CD4-positive, alpha-beta T cell treated with Interleukin-1 beta for 1 hour (primary cell): ENCODE data around the gene NYAP1.
A peak's percentile ranks its signal among the peaks of the same experiment; 100 is the strongest.
"Not testable (repeated sequence)": the region's sequence is repeated elsewhere in the genome, so short reads cannot be mapped to it uniquely, and the experiment has no call there.

ENCODE experiments used
- DNase-seq, 2 donors: peaks; one replicate each; pipeline ENCODE4 v3.0.0-alpha.2; 2020 to 2022

NYAP1 gene

DNA sequence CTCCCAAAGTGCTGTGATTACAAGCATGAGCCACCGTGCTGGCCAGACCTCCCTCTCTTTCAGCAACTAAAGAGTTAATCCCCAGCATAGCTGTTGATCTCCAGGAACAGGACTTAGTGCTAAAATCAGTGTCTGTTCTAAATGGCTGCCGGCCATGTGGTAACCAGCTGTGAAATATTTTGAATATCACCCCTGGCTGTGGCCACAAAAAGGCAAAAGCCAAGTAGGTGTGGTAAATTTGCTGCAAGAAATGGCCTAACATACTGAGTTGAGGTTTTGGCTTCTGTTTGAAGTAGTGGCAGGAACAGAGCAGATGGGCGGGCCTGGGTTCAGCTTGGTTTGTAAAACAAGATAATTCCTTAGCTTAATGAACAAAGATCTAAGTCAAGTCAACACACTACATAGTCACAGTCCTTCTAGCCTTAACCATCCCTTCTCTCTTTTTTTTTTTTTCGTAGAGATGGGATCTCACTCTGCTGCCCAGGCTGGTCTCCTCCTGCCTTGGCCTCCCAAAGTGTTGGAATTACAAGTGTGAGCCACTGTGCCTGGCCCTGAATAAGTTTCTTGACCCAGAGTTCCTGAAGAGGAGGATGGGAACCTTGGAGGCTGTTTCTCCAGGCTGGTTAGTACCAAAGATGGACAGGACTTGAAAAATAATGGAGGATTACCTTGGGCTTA is 32.5 kb downstream of the NYAP1 start:
- DNase-seq: peak; percentile 48 to 72

DNA sequence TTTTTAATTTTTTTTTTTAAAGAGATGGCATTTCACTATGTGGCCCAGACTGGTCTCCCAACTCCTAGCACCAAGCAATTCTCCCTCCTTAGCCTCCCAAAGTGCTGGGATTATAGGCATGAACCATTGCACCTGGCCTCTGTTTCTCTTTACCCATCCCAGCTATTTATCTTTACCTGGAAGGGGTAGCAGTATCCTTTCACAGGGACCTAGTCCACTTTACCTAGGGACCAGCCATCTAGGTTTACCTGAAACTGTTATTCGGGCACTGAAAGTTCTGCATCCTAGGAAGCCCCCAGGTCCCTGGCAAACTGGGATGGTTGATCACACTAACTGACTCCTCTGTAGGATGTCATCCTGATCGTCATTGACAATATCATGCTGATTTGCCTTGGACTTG is 33.6 kb downstream of the NYAP1 start:
- no peak for DNase-seq

DNA sequence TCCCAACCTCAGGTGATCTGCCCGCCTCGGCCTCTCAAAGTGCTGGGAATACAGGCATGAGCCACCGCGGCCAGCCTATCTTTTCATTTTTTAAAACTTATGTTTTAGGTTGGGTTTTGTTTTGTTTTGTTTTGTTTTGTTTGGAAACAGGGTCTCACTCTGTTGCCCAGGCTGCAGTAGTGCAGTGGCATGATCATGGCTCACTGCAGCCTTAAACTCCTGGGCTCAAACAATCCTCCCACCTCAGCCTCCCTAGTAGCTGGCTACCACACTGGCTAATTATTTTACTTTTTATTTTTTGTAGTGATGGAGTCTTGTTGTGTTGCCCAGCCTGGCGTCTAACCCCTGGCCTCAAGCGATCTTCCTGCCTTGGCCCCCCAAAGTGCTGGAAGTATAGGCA is 35.9 kb downstream of the NYAP1 start:
- DNase-seq: no peak

DNA sequence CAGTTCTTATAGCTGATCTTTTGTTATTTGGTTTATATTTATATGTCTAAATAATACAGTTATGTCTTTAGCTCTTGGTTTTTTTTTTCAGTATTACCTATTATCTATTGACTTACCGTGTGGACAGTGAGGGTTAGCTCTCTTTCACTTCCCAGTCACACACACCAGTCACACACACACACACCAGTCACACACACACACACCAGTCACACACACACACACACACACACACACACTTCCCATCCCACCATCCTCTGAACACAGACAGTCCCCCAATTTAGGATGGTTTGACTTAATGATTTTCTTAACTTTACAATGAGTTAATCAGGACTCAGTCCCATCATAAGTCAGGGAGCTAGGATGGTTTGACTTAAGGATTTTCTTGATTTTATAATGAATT is 36.4 kb downstream of the NYAP1 start:
- no peak for DNase-seq

DNA sequence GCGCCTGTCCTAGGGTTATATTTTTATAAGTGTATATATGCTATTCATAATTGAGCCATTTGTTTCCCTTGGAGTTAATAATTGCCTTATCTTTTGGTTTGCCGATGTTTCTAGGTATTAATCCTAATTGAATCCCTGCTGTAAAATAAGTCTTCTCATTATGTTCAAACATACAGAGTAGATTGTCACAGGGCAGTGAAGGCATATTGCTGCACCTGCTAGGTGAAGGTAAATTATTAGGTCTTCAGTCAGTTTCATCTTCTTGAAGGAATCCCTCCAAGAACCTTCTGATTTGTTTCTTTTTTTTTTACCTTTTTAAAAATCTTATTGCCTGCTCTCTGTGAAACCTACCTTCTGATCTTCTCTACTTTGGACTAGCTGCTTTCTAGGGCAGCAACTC is 37.3 kb downstream of the NYAP1 start:
- DNase-seq: no peak

GRCh38 chr7:100521909-100522593 is 38.3 kb downstream of the NYAP1 start:
- peak in 1 of 2 donors; percentile 7 for DNase-seq

DNA sequence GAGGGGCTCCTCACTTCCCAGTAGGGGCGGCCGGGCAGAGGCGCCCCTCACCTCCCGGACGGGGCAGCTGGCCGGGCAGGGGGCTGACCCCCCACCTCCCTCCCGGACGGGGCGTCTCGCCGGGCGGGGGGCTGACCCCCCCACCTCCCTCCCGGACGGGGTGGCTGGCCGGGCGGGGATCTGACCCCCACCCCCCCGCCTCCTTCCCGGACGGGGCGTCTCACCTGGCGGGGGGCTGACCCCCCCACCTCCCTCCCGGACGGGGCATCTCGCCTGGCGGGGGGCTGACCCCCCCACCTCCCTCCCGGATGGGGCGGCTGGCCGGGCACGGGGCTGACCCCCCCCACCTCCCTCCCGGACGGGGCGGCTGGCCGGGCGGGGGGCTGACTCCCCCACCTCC is 39.5 kb downstream of the NYAP1 start:
- DNase-seq: not testable (repeated sequence)

DNA sequence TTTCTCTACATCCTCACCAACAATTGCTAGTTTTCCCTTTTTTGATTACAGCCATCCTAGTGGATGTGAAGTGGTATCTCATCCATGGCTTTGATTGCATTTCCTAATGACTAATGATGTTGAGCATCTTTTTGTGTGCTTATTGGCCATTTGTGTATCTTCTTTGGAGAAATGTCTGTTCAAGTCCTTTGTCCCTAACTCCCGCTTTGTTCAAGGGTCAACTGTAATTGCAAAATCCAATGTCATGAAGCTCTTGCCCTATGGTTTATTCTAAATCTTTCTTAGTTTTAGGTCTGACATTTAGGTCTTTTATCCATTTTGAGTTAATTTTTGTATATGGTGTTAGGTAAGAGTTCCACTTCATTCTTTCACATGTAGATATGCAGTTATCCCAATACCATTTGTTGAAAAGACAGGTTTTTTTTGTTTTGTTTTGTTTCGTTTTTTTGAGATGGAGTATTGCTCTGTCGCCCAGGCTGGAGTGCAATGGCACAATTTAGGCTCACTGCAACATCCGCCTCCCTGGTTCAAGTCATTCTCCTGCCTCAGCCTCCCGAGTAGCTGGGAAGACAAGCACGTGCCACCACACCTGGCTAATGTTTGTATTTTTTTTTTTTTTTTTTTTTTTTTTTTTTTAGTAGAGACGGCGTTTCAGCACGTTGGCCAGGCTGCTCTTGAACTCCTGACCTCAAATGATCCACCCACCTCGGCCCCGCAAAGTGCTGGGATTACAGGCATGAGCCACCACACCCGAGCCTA is 44.6 kb downstream of the NYAP1 start:
- DNase-seq: not testable (repeated sequence)

DNA sequence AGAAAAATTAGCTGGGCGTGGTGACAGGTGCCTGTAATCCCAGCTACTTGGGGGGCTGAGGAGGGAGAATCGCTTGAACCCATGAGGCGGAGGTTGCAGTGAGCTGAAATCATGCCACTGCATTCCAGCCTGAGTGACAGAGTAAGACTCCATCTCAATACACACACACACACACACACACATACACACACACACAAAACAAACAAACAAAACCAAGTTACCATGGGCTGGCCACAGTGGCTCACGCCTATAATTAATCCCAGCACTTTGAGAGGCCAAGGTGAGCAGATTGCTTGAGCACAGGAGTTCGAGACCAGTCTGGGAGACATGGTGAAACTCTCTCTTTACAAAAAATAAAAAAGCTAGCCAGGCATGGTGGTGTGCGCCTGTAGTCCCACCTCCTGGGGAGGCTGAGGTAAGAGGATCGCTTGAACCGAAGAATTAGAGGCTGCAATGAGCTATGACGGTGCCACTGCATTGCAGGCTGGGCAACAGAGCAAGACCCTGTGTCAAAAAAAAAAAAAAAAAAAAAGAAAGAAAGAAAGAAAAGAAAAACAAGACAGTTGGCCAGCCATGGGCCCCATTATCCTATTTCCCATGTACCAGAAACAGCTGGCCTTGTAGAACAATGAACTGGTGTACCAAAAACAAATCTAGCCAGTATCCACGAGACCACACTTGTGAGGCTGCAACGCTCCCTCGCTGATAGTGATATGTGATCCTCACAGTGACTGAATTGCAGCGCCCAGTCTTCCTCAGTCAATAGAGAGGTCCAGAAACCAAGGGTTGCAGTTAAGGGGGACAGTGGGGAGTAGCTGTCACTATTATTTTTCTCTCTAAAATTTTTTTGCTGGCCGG is 48.7 kb downstream of the NYAP1 start:
- DNase-seq: no peak

DNA sequence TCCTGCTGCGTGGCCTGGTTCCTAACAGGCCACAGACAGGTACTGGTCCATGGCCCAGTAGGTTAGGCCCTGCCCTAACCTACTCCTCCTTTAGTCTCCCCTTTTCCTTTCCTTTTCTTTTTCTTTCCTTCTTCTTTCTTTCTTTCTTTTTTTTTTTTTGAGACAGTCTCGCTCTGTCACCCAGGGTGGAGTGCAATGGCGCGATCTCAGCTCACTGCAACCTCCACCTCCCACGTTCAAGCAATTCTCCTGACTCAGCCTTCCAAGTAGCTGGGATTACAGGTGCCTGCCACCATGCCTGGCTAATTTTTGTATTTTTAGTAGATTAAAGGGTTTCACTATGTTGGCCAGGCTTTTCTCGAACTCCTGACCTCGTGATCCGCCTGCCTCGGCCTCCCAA is 52.3 kb downstream of the NYAP1 start:
- DNase-seq: not testable (repeated sequence)

DNA sequence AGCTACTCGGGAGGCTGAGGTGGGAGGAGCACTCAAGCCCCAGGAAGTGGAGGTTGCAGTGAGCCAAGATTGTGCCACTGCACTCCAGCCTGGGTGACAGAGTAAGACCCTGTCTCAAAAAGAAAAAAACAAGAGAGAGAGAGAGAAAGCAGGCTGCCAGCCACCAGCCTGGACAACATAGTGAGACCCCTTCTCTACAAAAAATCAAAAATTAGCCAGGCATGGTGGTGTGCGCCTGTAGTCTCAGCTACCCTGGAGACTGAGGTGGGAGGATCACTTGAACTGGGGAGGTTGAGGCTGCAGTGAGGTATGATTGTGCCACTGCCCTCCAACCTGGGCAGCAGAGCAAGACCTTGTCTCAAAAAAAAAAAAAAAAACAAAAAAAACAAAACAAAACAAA is 53.0 kb downstream of the NYAP1 start:
- DNase-seq: not testable (repeated sequence)

DNA sequence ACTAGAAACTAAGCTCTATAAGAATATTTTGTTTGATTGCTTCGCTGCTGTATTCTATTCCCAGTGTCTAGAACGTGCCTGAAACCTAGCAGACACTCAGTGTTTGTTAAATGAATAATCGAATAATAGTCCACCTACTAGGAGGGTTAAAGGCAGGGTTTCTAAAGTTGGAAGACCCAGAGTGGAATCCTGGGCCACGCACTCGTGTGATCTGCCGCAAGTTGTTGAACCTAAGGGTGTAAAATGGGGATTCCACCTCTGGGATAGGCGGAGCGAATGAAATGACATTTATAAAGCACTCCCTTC is 54.6 kb downstream of the NYAP1 start:
- DNase-seq: no peak

DNA sequence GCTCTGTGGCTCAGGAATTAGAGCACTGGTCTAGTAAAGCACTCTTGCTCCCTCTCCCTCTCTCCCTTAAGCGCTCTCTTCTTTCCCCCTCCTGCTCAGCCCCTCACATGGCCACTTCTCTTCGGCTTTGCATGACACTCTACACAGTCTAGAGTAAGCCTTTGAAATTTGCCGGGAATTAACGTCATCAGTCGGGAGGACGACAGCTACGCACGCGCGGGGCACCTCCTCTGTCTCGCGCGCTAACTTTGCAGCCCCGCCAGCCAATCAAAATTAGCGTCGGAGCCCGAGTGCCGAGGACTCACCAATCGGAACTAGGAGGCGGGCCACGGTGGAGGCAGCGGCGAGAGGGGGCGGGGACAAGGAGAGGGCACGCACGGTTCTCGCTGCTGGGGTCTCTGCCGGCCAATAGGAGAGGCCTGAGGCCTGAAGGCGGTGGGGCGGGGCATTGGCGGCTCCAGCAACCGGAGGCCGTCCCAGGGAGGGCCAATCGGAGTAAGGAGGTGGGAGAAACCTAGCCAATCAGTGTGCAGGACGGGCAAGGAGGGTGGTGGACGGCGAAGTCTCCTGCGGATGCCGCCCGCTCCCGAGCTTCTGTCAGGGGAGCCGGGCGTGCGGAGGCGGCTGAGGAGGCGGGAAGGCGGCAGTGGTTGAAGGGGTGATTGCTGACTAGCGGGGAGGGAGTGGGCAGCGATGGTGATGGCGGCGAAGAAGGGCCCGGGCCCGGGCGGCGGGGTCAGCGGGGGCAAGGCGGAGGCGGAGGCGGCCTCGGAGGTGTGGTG is 55.1 kb downstream of the NYAP1 start, which contains the start of gene AGFG2:
TSS of gene AGFG2 (plus strand) at position 550 of the 782 bp plus-strand sequence. CDS start at position 694, 144 bp downstream.
- peak; percentile 100 for DNase-seq

DNA sequence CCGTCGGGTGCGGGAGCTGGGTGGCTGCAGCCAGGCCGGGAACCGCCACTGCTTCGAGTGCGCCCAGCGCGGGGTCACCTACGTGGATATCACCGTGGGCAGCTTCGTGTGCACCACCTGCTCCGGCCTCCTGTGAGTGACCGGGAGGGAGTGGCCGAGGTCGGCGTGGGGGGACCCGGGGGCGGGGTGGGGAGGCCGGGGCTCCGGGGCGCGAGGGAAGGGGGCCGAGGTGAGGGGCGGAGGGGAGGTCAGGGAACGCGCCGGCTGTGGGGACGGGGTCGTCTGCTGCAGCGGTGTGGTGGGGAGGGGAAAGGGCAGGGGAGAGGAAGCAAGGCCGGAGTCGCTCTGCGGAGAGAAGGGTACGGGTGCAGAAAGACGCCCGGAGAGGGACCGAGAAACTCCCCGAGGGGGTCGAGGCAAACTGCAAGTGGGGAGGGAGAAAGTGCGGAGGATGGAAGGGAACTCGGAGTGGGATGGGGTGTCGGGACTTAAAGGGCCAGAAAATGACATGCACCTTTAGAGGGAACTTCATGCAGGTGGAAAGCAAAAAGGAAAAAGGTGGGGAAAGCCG is 55.8 kb downstream of the NYAP1 start:
- DNase-seq: no peak

- no peak for DNase-seq
These were observed 56.5 kb downstream of the NYAP1 start for GRCh38 chr7:100540073-100540723.

GRCh38 chr7:100541309-100541708 is 57.6 kb downstream of the NYAP1 start:
- not testable (repeated sequence) for DNase-seq

GRCh38 chr7:100543586-100543985 is 59.9 kb downstream of the NYAP1 start:
- DNase-seq: no peak

DNA sequence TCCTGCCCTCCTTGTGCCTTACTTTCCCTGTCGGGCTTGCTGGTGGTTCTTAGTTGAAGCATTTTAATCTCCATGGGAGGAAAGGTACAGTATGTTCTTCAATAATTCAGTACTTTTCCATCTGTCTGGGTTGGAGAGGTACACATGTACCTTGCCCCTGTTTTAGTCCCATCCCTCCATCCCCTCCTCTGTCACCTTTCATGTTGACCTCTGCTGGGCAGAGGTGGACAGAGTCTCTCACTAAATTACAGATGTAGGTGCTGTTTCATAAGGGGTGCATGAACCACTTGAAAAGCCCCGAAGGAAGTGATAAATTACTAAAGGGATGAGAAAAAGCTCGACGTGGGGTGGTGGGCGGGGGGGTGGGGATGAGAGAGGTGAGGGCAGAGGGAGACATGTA is 60.7 kb downstream of the NYAP1 start:
- DNase-seq: no peak
